Uterus (tissue), 4 donors: ENCODE results near the gene MTCL1. TPM values are rescaled to one million over a fixed set of nuclear protein-coding genes. Genes with fewer than 3 reads are reported as not detected.

Experiments
- DNase-seq, 2 donors: peaks; one replicate each; pipeline ENCODE4 v3.0.0-alpha.2; 2019 to 2020
- H3K27ac ChIP-seq, 2 donors: fragments of 200-600 bp; sonication (generic); 1 replicate in 1 of 2; 2 replicates in 1 of 2; pipeline ENCODE4 v1.5.1; 2016 to 2018
- H3K27me3 ChIP-seq, 2 donors: fragments of 200-600 bp; sonication (generic); one replicate each; pipeline ENCODE4 v1.5.1; 2018 to 2019; ENCODE audit warnings: control low read depth in 1 of 2
- H3K36me3 ChIP-seq, 2 donors: fragments of 200-600 bp; sonication (generic); one replicate each; pipeline ENCODE4 v1.5.1; 2019; ENCODE audit warnings: control low read depth in 1 of 2
- H3K4me1 ChIP-seq, 2 donors: fragments of 200-600 bp; sonication (generic); one replicate each; pipeline ENCODE4 v1.5.1; 2018 to 2019; ENCODE audit warnings: control low read depth in 1 of 2
- H3K4me3 ChIP-seq, 2 donors: fragments of 200-600 bp; sonication (generic); 1 replicate in 1 of 2; 2 replicates in 1 of 2; pipeline ENCODE4 v1.5.1; 2018 to 2019; ENCODE audit warnings: mild to moderate bottlenecking in 1 of 2
- H3K9me3 ChIP-seq, 2 donors: fragments of 200-600 bp; sonication (generic); one replicate each; pipeline ENCODE4 v1.5.1; 2019; ENCODE audit warnings: control low read depth in 1 of 2
- CTCF ChIP-seq, 4 experiments: fragments of 200-600 bp in 2 of 4; fragments of 450-650 bp in 2 of 4; sonication (generic) in 2 of 4; IDR thresholded peaks; one replicate each; pipeline ENCODE4 v1.5.1; 2016 to 2019; ENCODE audit warnings: antibody characterized with exemption in 4 of 4, mild to moderate bottlenecking in 2 of 4, moderate library complexity in 1 of 4
- POLR2A ChIP-seq, 2 donors: fragments of 450-650 bp; IDR thresholded peaks; one replicate each; pipeline ENCODE4 v1.6.1; 2016; ENCODE audit warnings: antibody characterized with exemption in 2 of 2, mild to moderate bottlenecking in 1 of 2, moderate library complexity in 1 of 2
- intact Hi-C: fragments of 100-400 bp; cut with DNase I; formaldehyde crosslinking; loops from one replicate; pipeline ENCODE4 v1.15.1; 2023; ENCODE audit warnings: low total_unique reads
- total RNA-seq, 4 donors: library from RNA; depleted of rRNA in 3 of 4; stranded (reverse); fragments of >200 nt in 3 of 4; gene quantifications; one replicate each; pipeline versions ENCODE4 v1.1.0 to v1.2.4, GENCODE V29; 2014 to 2023
- donor health status: DM: yes; HTN: yes; CAD: no.

Gene MTCL1
- total RNA-seq, 4 donors from 2014 or later: 8.8 to 25.9 (median 11.0) TPM; not detected in 1

DNA sequence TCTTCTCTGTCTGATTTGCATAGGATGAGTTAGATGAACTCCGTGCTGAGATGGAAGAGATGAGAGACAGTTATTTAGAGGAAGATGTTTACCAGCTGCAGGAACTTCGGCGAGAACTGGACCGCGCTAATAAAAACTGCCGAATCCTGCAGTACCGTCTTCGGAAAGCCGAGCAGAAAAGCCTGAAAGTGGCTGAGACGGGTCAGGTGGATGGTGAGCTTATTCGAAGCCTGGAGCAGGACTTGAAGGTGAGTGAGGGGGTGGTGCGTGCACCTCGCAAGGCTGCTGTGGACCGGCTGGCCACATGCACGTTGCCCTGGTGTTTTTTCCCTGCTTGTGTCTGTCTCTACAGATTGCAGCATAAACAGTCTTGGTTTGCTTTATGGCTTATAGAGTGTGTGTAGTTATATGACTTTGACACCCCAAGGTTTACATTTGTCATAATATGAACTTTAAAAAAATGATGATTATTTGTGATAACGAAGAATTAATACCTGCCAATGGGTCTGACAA, 13.1 kb downstream of the MTCL1 start:
- no peaks in the 10 kb centered on the region for H3K4me1 ChIP-seq
- no peak for DNase-seq
- no peaks in the 10 kb centered on the region for H3K36me3 ChIP-seq
- H3K27ac ChIP-seq: no peak overlapping the region
- H3K27me3 ChIP-seq: no peaks in the 10 kb centered on the region
- intact Hi-C loops: no loop called here
- TF ChIP-seq CTCF (IDR thresholded peaks at IDR 0.05) (no peak), POLR2A (IDR thresholded peaks at IDR 0.05) (no peak)
- no peaks in the 10 kb centered on the region for H3K9me3 ChIP-seq
- no peak overlapping the region for H3K4me3 ChIP-seq

GRCh38 chr18:8719192-8719591, 13.8 kb downstream of the MTCL1 start:
- no peak overlapping the region for H3K27ac ChIP-seq

DNA sequence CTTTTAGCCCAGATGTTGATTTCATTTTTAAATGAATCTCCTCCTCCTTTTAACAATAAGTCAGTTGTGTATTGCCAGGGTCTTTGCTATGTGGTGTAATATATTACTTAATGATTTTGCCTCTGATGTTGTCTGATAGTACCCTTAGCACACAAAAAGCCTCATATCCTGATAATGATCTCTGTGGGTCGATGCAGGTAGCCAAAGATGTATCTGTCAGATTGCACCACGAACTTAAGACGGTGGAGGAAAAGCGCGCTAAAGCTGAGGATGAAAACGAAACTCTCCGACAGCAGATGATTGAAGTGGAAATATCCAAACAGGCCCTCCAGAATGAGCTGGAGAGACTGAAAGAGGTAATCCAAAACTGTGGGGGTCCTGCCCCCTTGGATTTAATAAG, 14.8 kb downstream of the MTCL1 start:
- Histone ChIP-seq H3K27me3 (no peaks in the 10 kb centered on the region), H3K4me3 (no peak overlapping the region), H3K4me1 (no peaks in the 10 kb centered on the region), H3K9me3 (no peaks in the 10 kb centered on the region), H3K36me3 (no peaks in the 10 kb centered on the region), H3K27ac (no peak overlapping the region)
- TF ChIP-seq CTCF (IDR thresholded peaks at IDR 0.05) (no peak), POLR2A (IDR thresholded peaks at IDR 0.05) (no peak)
- no peak for DNase-seq
- intact Hi-C loops: no loop called here

More at GRCh38 chr18:8719192-8719591, 13.8 kb downstream of the MTCL1 start:
- Histone ChIP-seq H3K4me3 (no peak overlapping the region), H3K9me3 (no peaks in the 10 kb centered on the region), H3K27me3 (no peaks in the 10 kb centered on the region), H3K36me3 (no peaks in the 10 kb centered on the region), H3K4me1 (no peaks in the 10 kb centered on the region)
- no peak for DNase-seq
- TF ChIP-seq CTCF (IDR thresholded peaks at IDR 0.05) (no peak), POLR2A (IDR thresholded peaks at IDR 0.05) (no peak)
- intact Hi-C loops: no loop called here

DNA sequence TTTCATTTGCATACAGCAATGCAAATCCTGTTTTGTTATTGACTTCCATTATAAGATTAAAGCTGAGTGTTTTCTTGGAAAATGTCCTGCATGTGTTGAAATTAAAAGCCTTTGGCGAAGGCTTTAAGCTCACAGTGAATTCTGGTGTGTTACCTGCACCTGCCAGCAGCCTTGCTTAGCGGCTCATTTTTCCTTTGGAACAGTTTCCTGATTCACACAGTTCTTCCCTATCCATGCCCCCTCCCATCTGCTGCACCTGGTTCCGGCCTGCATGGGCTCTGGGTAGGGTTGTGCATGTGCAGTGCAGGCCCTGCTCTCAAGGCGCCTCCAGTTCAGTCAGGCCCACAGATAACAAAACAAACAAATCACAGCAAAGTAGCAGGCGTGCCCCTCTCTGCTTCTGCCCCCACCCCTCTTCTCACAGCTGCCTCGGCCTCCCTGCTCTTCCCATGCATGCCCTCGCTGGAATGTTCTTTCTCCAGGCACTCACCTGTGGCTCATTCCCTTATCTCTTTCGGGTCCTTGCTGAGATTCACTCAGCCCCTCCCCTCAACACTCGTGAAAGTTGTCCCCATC, 15.8 kb downstream of the MTCL1 start:
- no peak for DNase-seq
- no peaks in the 10 kb centered on the region for H3K27me3 ChIP-seq
- TF ChIP-seq CTCF (IDR thresholded peaks at IDR 0.05) (no peak), POLR2A (IDR thresholded peaks at IDR 0.05) (no peak)
- H3K4me3 ChIP-seq: no peak overlapping the region
- no peaks in the 10 kb centered on the region for H3K9me3 ChIP-seq
- intact Hi-C loops: no loop called here
- no peaks in the 10 kb centered on the region for H3K36me3 ChIP-seq
- H3K4me1 ChIP-seq: no peaks in the 10 kb centered on the region
- no peak overlapping the region for H3K27ac ChIP-seq

GRCh38 chr18:8721716-8722115, 16.4 kb downstream of the MTCL1 start:
- Histone ChIP-seq H3K9me3 (no peaks in the 10 kb centered on the region), H3K27ac (no peak overlapping the region), H3K4me1 (no peaks in the 10 kb centered on the region), H3K4me3 (no peak overlapping the region), H3K27me3 (no peaks in the 10 kb centered on the region), H3K36me3 (no peaks in the 10 kb centered on the region)
- TF ChIP-seq CTCF (IDR thresholded peaks at IDR 0.05) (no peak), POLR2A (IDR thresholded peaks at IDR 0.05) (no peak)
- intact Hi-C loops: no loop called here
- no peak for DNase-seq
